Right renal cortex interstitium (tissue), 3 donors: ENCODE data around the gene UPK3A. TPM values are rescaled to one million over a fixed set of nuclear protein-coding genes. Genes with fewer than 3 reads are reported as not detected.
"Not testable (repeated sequence)": the region's sequence is repeated elsewhere in the genome, so short reads cannot be mapped to it uniquely, and the experiment has no call there.

Source experiments
- DNase-seq, 3 donors: peaks; one replicate each; pipeline ENCODE4 v3.0.0-alpha.2; 2013; ENCODE audit warnings: low read depth in 3 of 3, low spot score in 2 of 3
- polyA plus RNA-seq, 3 donors: library from polyadenylated mRNA; unstranded; fragments of 120-200 nt; gene quantifications; one replicate each; pipeline ENCODE4 v1.2.1, GENCODE V29; 2013; ENCODE audit not compliant: insufficient read length in 3 of 3

The UPK3A gene
- polyA plus RNA-seq, 3 donors = 0.15 to 1.8 (median 1.3) TPM

- no peak for DNase-seq
Measured at GRCh38 chr22:45254789-45255278, 29.9 kb upstream of the UPK3A start.

GRCh38 chr22:45257941-45258340 is 26.8 kb upstream of the UPK3A start:
- DNase-seq = not testable (repeated sequence)

GRCh38 chr22:45259754-45260394 is 24.9 kb upstream of the UPK3A start:
- no peak for DNase-seq

GRCh38 chr22:45260395-45260759 is 24.4 kb upstream of the UPK3A start:
- DNase-seq = not testable (repeated sequence)

- DNase-seq = no peak
Measured at GRCh38 chr22:45261407-45262088, 23.2 kb upstream of the UPK3A start.

- DNase-seq = no peak
Measured at GRCh38 chr22:45262195-45262930, 22.4 kb upstream of the UPK3A start.

GRCh38 chr22:45262931-45263462 is 21.8 kb upstream of the UPK3A start:
- DNase-seq = no peak

- DNase-seq = no peak
Measured at GRCh38 chr22:45263463-45264269, 21.1 kb upstream of the UPK3A start.

- DNase-seq = no peak
Measured at GRCh38 chr22:45265535-45265934, 19.2 kb upstream of the UPK3A start.

- no peak for DNase-seq
Measured at GRCh38 chr22:45268167-45268957, 16.4 kb upstream of the UPK3A start.

GRCh38 chr22:45268958-45269844 is 15.5 kb upstream of the UPK3A start:
- no peak for DNase-seq

- no peak for DNase-seq
Measured at GRCh38 chr22:45270095-45271020, 14.4 kb upstream of the UPK3A start.

GRCh38 chr22:45271667-45272201 is 13.0 kb upstream of the UPK3A start:
- DNase-seq = no peak

GRCh38 chr22:45272498-45272897 is 12.3 kb upstream of the UPK3A start:
- DNase-seq = no peak

GRCh38 chr22:45273452-45274075 is 11.2 kb upstream of the UPK3A start:
- no peak for DNase-seq

GRCh38 chr22:45276507-45277105 is 8.1 kb upstream of the UPK3A start:
- no peak for DNase-seq

GRCh38 chr22:45277720-45278119 is 7.0 kb upstream of the UPK3A start:
- not testable (repeated sequence) for DNase-seq
